Gastrocnemius medialis (tissue), 4 donors: ENCODE measurements around the gene DDAH1.

Experiments used
- CTCF ChIP-seq, 5 experiments: fragments of 450-650 bp in 3 of 5; fragments of 200-600 bp in 2 of 5; sonication (generic) in 2 of 5; IDR thresholded peaks in 4 of 5; conservative IDR thresholded peaks in 1 of 5; 1 replicate in 4 of 5; 2 replicates in 1 of 5; pipeline ENCODE4 v1.5.1; 2016 to 2019; ENCODE audit warnings: antibody characterized with exemption in 5 of 5, mild to moderate bottlenecking in 3 of 5, moderate library complexity in 3 of 5
- POLR2A ChIP-seq, 2 donors: fragments of 450-650 bp; IDR thresholded peaks; one replicate each; pipeline ENCODE4 v1.6.1; 2017; ENCODE audit warnings: antibody characterized with exemption in 2 of 2, mild to moderate bottlenecking in 2 of 2, moderate library complexity in 2 of 2

- TF ChIP-seq CTCF (IDR thresholded peaks at IDR 0.05 in 4 of 5, conservative IDR thresholded peaks at IDR 0.05 in 1 of 5) (no peak), POLR2A (IDR thresholded peaks at IDR 0.05) (no peak)
Measured at GRCh38 chr1:85361606-85362296, 103.2 kb downstream of the DDAH1 start.
